Small intestine (tissue), 7 donors: ENCODE data around the gene TAX1BP3. TPM values are rescaled to one million over a fixed set of nuclear protein-coding genes. Genes with fewer than 3 reads are reported as not detected.
A peak's percentile ranks its signal among the peaks of the same experiment; 100 is the strongest.

Source experiments
- DNase-seq, 2 donors: peaks; one replicate each; pipeline versions ENCODE4 v3.0.0 to v3.0.0-alpha.2; 2013
- FAIRE-seq: peaks from 2 replicates; lab custom pipeline; 2012; peaks lifted over from hg19 to GRCh38; lab: Jason Lieb, UNC
- H3K27ac ChIP-seq, 3 donors: one replicate each; pipeline ENCODE4 v1.5.1; 2013; ENCODE audit warnings: low read length in 2 of 3, mild to moderate bottlenecking in 2 of 3, control low read depth in 1 of 3, inconsistent platforms in 1 of 3, low read depth in 1 of 3, moderate library complexity in 1 of 3
- H3K27me3 ChIP-seq, 3 donors: one replicate each; pipeline ENCODE4 v1.6.1; 2013; ENCODE audit warnings: low read length in 3 of 3, inconsistent platforms in 1 of 3; ENCODE audit not compliant: control insufficient read depth in 3 of 3, insufficient read depth in 3 of 3
- H3K36me3 ChIP-seq, 3 donors: one replicate each; pipeline ENCODE4 v1.6.1; 2013; ENCODE audit warnings: low read length in 3 of 3, inconsistent platforms in 1 of 3, low read depth in 1 of 3, mild to moderate bottlenecking in 1 of 3, moderate library complexity in 1 of 3; ENCODE audit not compliant: control insufficient read depth in 3 of 3, insufficient read depth in 2 of 3
- H3K4me1 ChIP-seq, 3 donors: one replicate each; pipeline ENCODE4 v1.6.1; 2013; ENCODE audit warnings: low read length in 2 of 3, inconsistent platforms in 1 of 3, low read depth in 1 of 3, mild to moderate bottlenecking in 1 of 3, moderate library complexity in 1 of 3; ENCODE audit not compliant: control insufficient read depth in 3 of 3, insufficient read depth in 2 of 3
- H3K4me3 ChIP-seq, 3 donors: one replicate each; pipeline ENCODE4 v1.5.1; 2013; ENCODE audit warnings: low read length in 3 of 3, control low read depth in 1 of 3, inconsistent platforms in 1 of 3, low read depth in 1 of 3, mild to moderate bottlenecking in 1 of 3, moderate library complexity in 1 of 3
- H3K9me3 ChIP-seq, 2 donors: one replicate each; pipeline ENCODE4 v1.6.1; 2013; ENCODE audit warnings: low read depth in 1 of 2, low read length in 1 of 2; ENCODE audit not compliant: control insufficient read depth in 2 of 2, insufficient read depth in 1 of 2
- whole genome bisulfite sequencing, 3 donors: extraction: QIAGEN DNeasy Blood & Tissue Kit; methylation state at CpG; one replicate each; pipeline ENCODE4 v1.1.7; 2013; 5-methylcytosine and 5-hydroxymethylcytosine counted together
- polyA plus RNA-seq, 4 donors: library from polyadenylated mRNA; stranded (reverse) in 3 of 4; unstranded in 1 of 4; fragments of 200-250 nt in 3 of 4; fragments of 120-200 nt in 1 of 4; gene quantifications; one replicate each; pipeline versions ENCODE4 v1.2.1 to v1.2.3, GENCODE V29; 2013
- donor health status: healthy with polysubstance abuse.
- donor health status: control.
- donor health status: control.
- donor health status: Bipolar disorder and iron deficiency.
- donor health status: healthy.

TAX1BP3 gene
- polyA plus RNA-seq, 4 donors, result 102 to 442 (median 235) TPM

GRCh38 chr17:3682033-3682432, 13.7 kb upstream of the TAX1BP3 start:
- FAIRE-seq (no peak), DNase-seq (no peak)
- H3K36me3 ChIP-seq, result no peaks in the 10 kb centered on the region
- H3K4me1 ChIP-seq, result no peaks in the 10 kb centered on the region
- peaks cover 0 to 17% (median 2%) of the 10 kb centered on the region in 3 donors for H3K27me3 ChIP-seq
- no peaks in the 10 kb centered on the region for H3K9me3 ChIP-seq
- 87 to 96% (median 89%) methylated on average over 12 of the region's 12 CpGs for WGBS, 3 donors
- H3K27ac ChIP-seq, result no peak overlapping the region
- H3K4me3 ChIP-seq, result no peak overlapping the region

GRCh38 chr17:3681565-3681964, 13.2 kb upstream of the TAX1BP3 start:
- no peaks in the 10 kb centered on the region for H3K4me1 ChIP-seq
- H3K9me3 ChIP-seq, result no peaks in the 10 kb centered on the region
- no peak overlapping the region for H3K4me3 ChIP-seq
- no peak overlapping the region for H3K27ac ChIP-seq
- WGBS, 3 donors, result 76 to 84% (median 80%) methylated on average over 20 of the region's 20 CpGs
- FAIRE-seq (no peak), DNase-seq (no peak)
- H3K36me3 ChIP-seq, result no peaks in the 10 kb centered on the region
- peaks cover 0 to 17% (median 2%) of the 10 kb centered on the region in 3 donors for H3K27me3 ChIP-seq

DNA sequence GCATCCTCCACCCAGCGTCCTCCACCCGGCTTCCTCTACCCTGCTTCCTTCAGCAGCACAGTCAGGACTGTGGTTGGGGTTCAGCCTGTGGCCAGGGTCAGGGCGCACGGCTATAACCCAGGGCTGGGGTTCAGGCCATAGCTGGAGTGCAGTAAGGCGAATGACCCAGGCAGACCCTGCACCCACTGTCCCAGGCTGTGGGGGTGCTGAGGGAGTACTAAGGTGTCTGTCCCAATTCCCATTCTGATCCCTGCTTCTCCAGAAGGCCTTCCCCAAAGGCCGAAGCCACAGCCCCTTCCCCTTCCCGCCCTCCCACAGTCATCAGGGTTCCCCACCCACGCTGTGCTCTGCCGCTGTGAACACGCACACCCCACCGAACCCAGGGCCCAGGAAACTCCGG, 12.7 kb upstream of the TAX1BP3 start:
- 83 to 87% (median 86%) methylated on average over 12 of the region's 12 CpGs for WGBS, 3 donors
- no peak for DNase-seq
- peaks cover 0 to 17% (median 2%) of the 10 kb centered on the region in 3 donors for H3K27me3 ChIP-seq
- H3K4me3 ChIP-seq, result no peak overlapping the region
- H3K9me3 ChIP-seq, result no peaks in the 10 kb centered on the region
- no peaks in the 10 kb centered on the region for H3K36me3 ChIP-seq
- no peak for FAIRE-seq
- no peak overlapping the region for H3K27ac ChIP-seq
- H3K4me1 ChIP-seq, result no peaks in the 10 kb centered on the region

- Histone ChIP-seq H3K27ac (no peak overlapping the region), H3K4me3 (no peak overlapping the region), H3K4me1 (no peaks in the 10 kb centered on the region), H3K27me3 (peaks cover 0 to 11% (median 2%) of the 10 kb centered on the region in 3 donors), H3K9me3 (no peaks in the 10 kb centered on the region), H3K36me3 (no peaks in the 10 kb centered on the region)
- FAIRE-seq (no peak), DNase-seq (no peak)
- 39 to 54% (median 40%) methylated on average over 12 to 20 of the region's 20 CpGs for WGBS, 3 donors
Observed at GRCh38 chr17:3679531-3680126, 11.3 kb upstream of the TAX1BP3 start.

DNA sequence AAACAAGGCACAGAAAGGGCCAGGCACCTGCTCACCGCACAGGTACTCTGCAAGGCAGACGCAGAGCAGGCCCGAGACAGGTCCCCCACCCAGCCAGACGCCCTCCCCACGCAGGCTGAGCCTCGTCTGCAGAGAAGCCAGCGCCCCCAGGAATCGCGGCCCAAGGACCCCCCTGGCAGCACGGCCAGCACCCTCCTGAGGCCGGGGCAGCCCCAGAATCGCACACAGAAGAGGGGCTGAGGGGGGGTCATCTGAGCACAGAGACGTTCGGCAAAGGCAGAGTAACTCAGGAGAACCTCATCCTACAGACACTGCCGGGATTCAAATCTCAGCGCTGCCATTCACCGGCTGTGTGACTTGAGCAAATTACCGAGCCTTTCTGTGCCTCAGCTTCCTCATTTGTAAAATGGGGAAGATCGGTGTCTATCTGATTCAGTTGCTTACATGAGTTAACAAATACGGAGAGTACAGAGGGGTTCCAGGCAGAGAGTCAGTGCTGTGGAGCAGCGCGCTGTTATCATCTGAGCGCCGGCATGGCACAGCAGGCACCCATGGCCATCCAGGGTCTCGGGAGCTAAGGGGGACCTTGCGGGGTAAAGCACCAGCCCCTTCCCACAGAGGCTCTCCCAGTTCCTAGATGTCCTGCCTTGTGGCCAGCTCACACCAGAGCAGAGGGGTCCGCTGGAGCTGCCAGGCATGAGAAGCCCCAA, 10.6 kb upstream of the TAX1BP3 start:
- FAIRE-seq, result no peak

DNA sequence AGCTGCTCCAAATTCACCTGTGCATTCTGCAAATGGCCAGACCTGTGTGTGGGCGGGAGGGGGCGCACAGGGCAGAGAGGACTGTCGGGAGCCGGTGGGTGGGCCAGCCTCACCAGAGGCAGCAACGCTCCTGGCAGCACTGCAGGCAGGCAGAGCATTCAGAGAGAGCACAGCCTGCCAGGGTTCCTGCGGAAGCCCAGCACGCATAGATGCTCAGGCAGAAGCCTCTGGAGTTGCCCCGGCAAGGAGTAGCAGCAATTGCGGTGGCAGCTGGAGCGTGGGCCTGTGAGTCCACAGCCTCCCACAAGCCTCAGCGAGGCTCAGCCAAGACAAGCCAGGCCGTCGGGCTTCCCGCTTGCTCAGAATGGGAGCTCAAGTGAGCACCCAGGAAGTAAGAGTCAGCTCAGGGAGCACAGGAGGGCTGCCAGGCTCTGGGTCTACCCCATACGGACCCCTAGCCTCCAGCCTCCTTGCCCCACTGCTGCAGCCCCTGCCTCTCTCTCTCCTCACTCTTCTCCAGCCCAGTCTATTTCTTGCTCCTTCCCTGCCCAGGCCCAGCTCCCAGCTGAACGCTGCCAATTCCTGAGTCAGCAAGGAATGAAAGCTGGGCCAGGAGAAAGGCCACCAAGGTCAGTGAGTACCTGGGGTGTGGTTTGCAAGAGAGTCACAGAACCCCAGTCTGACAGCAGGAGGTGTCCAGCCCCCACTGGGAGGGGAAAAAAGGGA, 9.9 kb upstream of the TAX1BP3 start:
- Histone ChIP-seq H3K4me3 (no peak overlapping the region), H3K9me3 (no peaks in the 10 kb centered on the region), H3K4me1 (no peaks in the 10 kb centered on the region), H3K27me3 (peaks cover 0 to 2% (median 0%) of the 10 kb centered on the region in 3 donors), H3K36me3 (no peaks in the 10 kb centered on the region), H3K27ac (no peak overlapping the region)
- FAIRE-seq (no peak), DNase-seq (peak in 1 of 2 donors; percentile 60)
- WGBS, 3 donors, result 65 to 79% (median 71%) methylated on average over 16 of the region's 16 CpGs

More for the DNA sequence above, 10.6 kb upstream of the TAX1BP3 start:
- Histone ChIP-seq H3K27ac (no peak overlapping the region), H3K36me3 (no peaks in the 10 kb centered on the region), H3K27me3 (peaks cover 0 to 4% (median 2%) of the 10 kb centered on the region in 3 donors), H3K9me3 (no peaks in the 10 kb centered on the region), H3K4me3 (no peak overlapping the region), H3K4me1 (no peaks in the 10 kb centered on the region)
- DNase-seq, result no peak
- 85 to 89% (median 88%) methylated on average over 26 to 27 of the region's 27 CpGs for WGBS, 3 donors

DNA sequence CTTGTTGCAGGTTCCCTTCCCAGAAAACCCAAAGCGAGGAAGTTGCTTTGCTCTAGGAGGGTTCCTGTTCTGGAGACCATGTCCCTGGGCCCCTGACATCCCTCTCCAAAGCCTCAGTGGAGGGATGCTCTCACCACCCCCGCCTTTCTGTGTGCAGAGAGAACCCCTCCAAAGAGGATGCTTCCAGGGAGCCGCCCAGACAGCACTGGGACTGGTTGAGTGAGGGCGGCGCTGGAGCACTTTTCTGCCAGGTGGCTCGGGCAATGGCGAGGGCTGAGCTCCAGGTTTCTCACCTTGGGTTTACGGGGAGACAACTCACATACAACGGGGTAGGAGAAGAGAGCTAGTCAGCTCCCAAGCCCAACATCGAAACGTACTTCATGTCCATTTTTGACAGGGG, 7.5 kb upstream of the TAX1BP3 start:
- Histone ChIP-seq H3K9me3 (no peaks in the 10 kb centered on the region), H3K27me3 (no peaks in the 10 kb centered on the region), H3K27ac (no peak overlapping the region), H3K4me3 (no peak overlapping the region), H3K36me3 (peaks cover 0 to 10% (median 0%) of the 10 kb centered on the region in 3 donors), H3K4me1 (no peaks in the 10 kb centered on the region)
- DNase-seq (no peak), FAIRE-seq (no peak)
- WGBS, 3 donors, result 82 to 88% (median 82%) methylated on average over 11 of the region's 11 CpGs

DNA sequence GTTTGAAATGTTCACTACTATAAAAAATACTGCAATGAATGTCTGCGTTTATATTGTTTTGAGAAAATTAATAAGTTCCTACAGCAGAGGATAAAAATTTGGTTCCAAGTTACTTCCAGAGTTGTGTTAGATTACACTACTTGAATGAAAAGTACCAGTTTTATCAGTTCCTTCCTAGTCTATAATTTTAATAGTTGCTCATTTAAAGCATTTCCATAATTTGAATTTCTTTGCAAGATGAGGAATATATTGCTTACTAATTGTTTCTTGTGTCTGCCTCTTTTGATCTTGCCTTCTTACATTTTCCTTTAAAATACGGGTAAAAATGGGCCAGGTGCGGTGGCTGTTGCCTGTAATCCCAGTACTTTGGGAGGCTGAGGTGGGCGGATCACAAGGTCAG, 4.2 kb upstream of the TAX1BP3 start:
- Histone ChIP-seq H3K27ac (no peak overlapping the region), H3K27me3 (no peaks in the 10 kb centered on the region), H3K4me1 (peaks cover 0 to 9% (median 3%) of the 10 kb centered on the region in 3 donors), H3K9me3 (no peaks in the 10 kb centered on the region), H3K36me3 (peaks cover 0 to 10% (median 0%) of the 10 kb centered on the region in 3 donors), H3K4me3 (no peak overlapping the region)
- no peak for FAIRE-seq
- no peak for DNase-seq
- 92 to 95% (median 93%) methylated on average over 4 of the region's 4 CpGs for WGBS, 3 donors
